ENCODE results near the gene KIF14.

- TF ChIP-seq CTCF (IDR thresholded peaks at IDR 0.05), result no peak
- no peak for TF ChIP-seq FOXM1 (IDR thresholded peaks at IDR 0.05; ENCODE audit: low read depth)
- no peak for TF ChIP-seq SIN3A (IDR thresholded peaks at IDR 0.05; ENCODE audit: borderline replicate concordance, low read depth, low read length)
- TF ChIP-seq PBX3 (IDR thresholded peaks at IDR 0.05), result no peak
- no peak for TF ChIP-seq POLR2AphosphoS5 (IDR thresholded peaks at IDR 0.05; ENCODE audit: low read depth, low read length)
- no peak for TF ChIP-seq RCOR1 (IDR thresholded peaks at IDR 0.05; ENCODE audit: low read length)
- no peak for TF ChIP-seq TEAD4 (IDR thresholded peaks at IDR 0.05; ENCODE audit: borderline replicate concordance, insufficient read depth)
- TF ChIP-seq EP300 (IDR thresholded peaks at IDR 0.05; ENCODE audit: borderline replicate concordance in 1 of 2, low read depth in 1 of 2, low read length in 1 of 2), result no peak
Observed at GRCh38 chr1:200602632-200603031, 17.9 kb downstream of the KIF14 start.

Measured in SK-N-SH (cell line).